GM23248 (cell line): ENCODE results near the gene NEDD4L. TPM values are rescaled to one million over a fixed set of nuclear protein-coding genes. Genes with fewer than 3 reads are reported as not detected.

Experiments used
- DNase-seq: peaks from one replicate; pipeline ENCODE4 v3.0.0-alpha.2; 2015
- H2AFZ ChIP-seq: fragments of 200-600 bp; sonication (generic); 2 replicates; pipeline ENCODE4 v1.6.1; 2016; ENCODE audit warnings: antibody characterized with exemption
- H3F3A ChIP-seq: fragments of 200-600 bp; sonication (generic); 2 replicates; pipeline ENCODE4 v1.6.1; 2016; ENCODE audit warnings: mild to moderate bottlenecking, antibody characterized with exemption, mixed run types; ENCODE audit not compliant: insufficient read depth
- H3K27ac ChIP-seq: fragments of 200-600 bp; sonication (generic); 2 replicates; pipeline ENCODE4 v1.5.1; 2016; ENCODE audit warnings: mild to moderate bottlenecking
- H3K27me3 ChIP-seq: fragments of 200-600 bp; sonication (generic); replicated peaks from 2 replicates; pipeline ENCODE4 v1.6.1; 2016; ENCODE audit warnings: mild to moderate bottlenecking; ENCODE audit not compliant: insufficient read depth
- H3K36me3 ChIP-seq: fragments of 200-600 bp; sonication (generic); 2 replicates; pipeline ENCODE4 v1.6.1; 2016; ENCODE audit warnings: low read depth, mild to moderate bottlenecking
- H3K4me1 ChIP-seq: fragments of 200-600 bp; sonication (generic); 2 replicates; pipeline ENCODE4 v1.6.1; 2016; ENCODE audit warnings: mild to moderate bottlenecking; ENCODE audit not compliant: insufficient read depth
- H3K4me2 ChIP-seq: fragments of 200-600 bp; sonication (generic); one replicate; pipeline ENCODE4 v1.6.1; 2016; ENCODE audit warnings: mild to moderate bottlenecking; ENCODE audit not compliant: unreplicated experiment
- H3K4me3 ChIP-seq: fragments of 200-600 bp; sonication (generic); 2 replicates; pipeline ENCODE4 v1.5.1; 2016; ENCODE audit warnings: mild to moderate bottlenecking
- H3K79me2 ChIP-seq: fragments of 200-600 bp; sonication (generic); 2 replicates; pipeline ENCODE4 v1.6.1; 2016; ENCODE audit warnings: mild to moderate bottlenecking; ENCODE audit not compliant: insufficient read depth
- H3K9ac ChIP-seq: fragments of 200-600 bp; sonication (generic); 2 replicates; pipeline ENCODE4 v1.6.1; 2016; ENCODE audit warnings: mild to moderate bottlenecking
- H3K9me2 ChIP-seq: fragments of 200-600 bp; sonication (generic); 2 replicates; pipeline ENCODE4 v1.6.1; 2016; ENCODE audit warnings: mixed run types, mild to moderate bottlenecking, moderate library complexity; ENCODE audit not compliant: insufficient read depth
- H3K9me3 ChIP-seq: fragments of 200-600 bp; sonication (generic); one replicate; pipeline ENCODE4 v1.6.1; 2017; ENCODE audit warnings: low read depth
- H4K20me1 ChIP-seq: fragments of 200-600 bp; sonication (generic); 2 replicates; pipeline ENCODE4 v1.6.0; 2016; ENCODE audit not compliant: insufficient read depth
- EZH2 ChIP-seq: fragments of 200-600 bp; sonication (generic); IDR thresholded peaks from 2 replicates; pipeline ENCODE4 v1.6.1; 2018; ENCODE audit warnings: antibody characterized with exemption, mild to moderate bottlenecking; ENCODE audit not compliant: insufficient read depth, poor library complexity, severe bottlenecking
- EZH2phosphoT487 ChIP-seq: fragments of 200-600 bp; sonication (generic); IDR thresholded peaks from 2 replicates; pipeline ENCODE4 v1.6.1; 2018; ENCODE audit warnings: antibody characterized with exemption, moderate library complexity, mild to moderate bottlenecking, low read depth; ENCODE audit not compliant: insufficient read depth
- WGBS, 2 experiments: methylation state at CpG; one replicate each; pipeline ENCODE4 v1.1.6; 2015 to 2017; ENCODE audit warnings: low lambda C conversion rate in 2 of 2, low coverage in 1 of 2; ENCODE audit errors: missing lambda C conversion rate in 2 of 2; 5-methylcytosine and 5-hydroxymethylcytosine counted together
- in situ Hi-C: fragments of 300-500 bp; cut with MboI; formaldehyde crosslinking; loops from 2 replicates; pipeline ENCODE4 v1.15.0; 2020
- polyA plus RNA-seq: library from polyadenylated mRNA; unstranded; fragments of >200 nt; fragmentation: Nextera tagmentation; extraction: Ambion mirVana; gene quantifications from 2 replicates; pipeline ENCODE4 v1.2.1, GENCODE V29; 2016
- total RNA-seq: library from RNA; depleted of rRNA; stranded (reverse); fragments of >200 nt; shearing (Covaris generic); gene quantifications from 2 replicates; pipeline ENCODE4 v1.2.3, GENCODE V29; 2014

The NEDD4L gene
- total and polyA plus RNA-seq, 2 experiments from 2014 or later, result 3.7 to 6.1 TPM

GRCh38 chr18:58117786-58118403 lies 73.9 kb downstream of the NEDD4L start:
- TF ChIP-seq EZH2phosphoT487 (no peak), EZH2 (no peak)
- no peak overlapping the region for H3K4me3 ChIP-seq
- no peaks in the 10 kb centered on the region for H3K27me3 ChIP-seq
- H2AFZ ChIP-seq, result no peak overlapping the region
- no peak overlapping the region for H3K27ac ChIP-seq
- no peaks in the 10 kb centered on the region for H4K20me1 ChIP-seq
- no peaks in the 10 kb centered on the region for H3F3A ChIP-seq
- in situ Hi-C loops, result loop anchor here (10.0 kb wide), 1 partner anchor 223 kb away; no protein-coding TSS in a partner anchor
- H3K79me2 ChIP-seq, result no peaks in the 10 kb centered on the region
- H3K9ac ChIP-seq, result no peak overlapping the region
- DNase-seq, result peak; percentile 76
- no peaks in the 10 kb centered on the region for H3K9me2 ChIP-seq
- H3K4me2 ChIP-seq, result no peak overlapping the region
- H3K4me1 ChIP-seq, result no peaks in the 10 kb centered on the region
- no peaks in the 10 kb centered on the region for H3K36me3 ChIP-seq
- no peaks in the 10 kb centered on the region for H3K9me3 ChIP-seq
- WGBS, 2 experiments, result 61 to 62% methylated on average over 8 of the region's 8 CpGs

- no peak for DNase-seq
- H3K79me2 ChIP-seq, result no peaks in the 10 kb centered on the region
- H3K9ac ChIP-seq, result no peak overlapping the region
- H3K9me2 ChIP-seq, result no peaks in the 10 kb centered on the region
- no peaks in the 10 kb centered on the region for H3K9me3 ChIP-seq
- no peak overlapping the region for H3K4me3 ChIP-seq
- no peaks in the 10 kb centered on the region for H3K4me1 ChIP-seq
- H3K27ac ChIP-seq, result no peak overlapping the region
- in situ Hi-C loops, result loop anchor here (10.0 kb wide), 1 partner anchor 224 kb away; no protein-coding TSS in a partner anchor
- no peaks in the 10 kb centered on the region for H3K27me3 ChIP-seq
- H3K4me2 ChIP-seq, result no peak overlapping the region
- WGBS, 2 experiments, result 77 to 88% methylated on average over 5 to 6 of the region's 6 CpGs
- TF ChIP-seq EZH2 (no peak), EZH2phosphoT487 (no peak)
- H3F3A ChIP-seq, result no peaks in the 10 kb centered on the region
- no peak overlapping the region for H2AFZ ChIP-seq
- H4K20me1 ChIP-seq, result no peaks in the 10 kb centered on the region
- H3K36me3 ChIP-seq, result no peaks in the 10 kb centered on the region
Observed at GRCh38 chr18:58118536-58118935, 74.5 kb downstream of the NEDD4L start.

- H3K9me2 ChIP-seq, result no peaks in the 10 kb centered on the region
- H3K27me3 ChIP-seq, result no peaks in the 10 kb centered on the region
- no peak overlapping the region for H3K27ac ChIP-seq
- no peak overlapping the region for H2AFZ ChIP-seq
- WGBS, 2 experiments, result 87 to 92% methylated on average over 9 of the region's 9 CpGs
- DNase-seq, result no peak
- no peak overlapping the region for H3K9ac ChIP-seq
- no peaks in the 10 kb centered on the region for H3K36me3 ChIP-seq
- TF ChIP-seq EZH2 (no peak), EZH2phosphoT487 (no peak)
- H3K79me2 ChIP-seq, result no peaks in the 10 kb centered on the region
- in situ Hi-C loops, result loop anchor here (10.0 kb wide), 2 partner anchors 165 to 225 kb away; no protein-coding TSS in a partner anchor
- no peaks in the 10 kb centered on the region for H4K20me1 ChIP-seq
- no peaks in the 10 kb centered on the region for H3K9me3 ChIP-seq
- no peaks in the 10 kb centered on the region for H3K4me1 ChIP-seq
- no peak overlapping the region for H3K4me3 ChIP-seq
- no peaks in the 10 kb centered on the region for H3F3A ChIP-seq
- H3K4me2 ChIP-seq, result no peak overlapping the region
Observed at GRCh38 chr18:58119819-58120218, 75.8 kb downstream of the NEDD4L start.

GRCh38 chr18:58124475-58124874 lies 80.4 kb downstream of the NEDD4L start:
- Histone ChIP-seq H4K20me1 (no peaks in the 10 kb centered on the region), H3K27me3 (no peaks in the 10 kb centered on the region), H3K36me3 (no peaks in the 10 kb centered on the region), H3K9me2 (no peaks in the 10 kb centered on the region), H3F3A (no peaks in the 10 kb centered on the region), H3K27ac (no peak overlapping the region), H3K4me2 (no peak overlapping the region), H3K9me3 (no peaks in the 10 kb centered on the region), H3K79me2 (no peaks in the 10 kb centered on the region), H3K9ac (no peak overlapping the region), H2AFZ (no peak overlapping the region), H3K4me3 (no peak overlapping the region), H3K4me1 (no peaks in the 10 kb centered on the region)
- TF ChIP-seq EZH2phosphoT487 (no peak), EZH2 (no peak)
- in situ Hi-C loops, result loop anchor here (10.0 kb wide), 1 partner anchor 170 kb away; no protein-coding TSS in a partner anchor
- no peak for DNase-seq
- WGBS, 2 experiments, result 53 to 55% methylated on average over 3 of the region's 3 CpGs
